DOHH2 (cell line): ENCODE data around the gene CNPPD1.

Source experiments
- H3F3A ChIP-seq: fragments of 200-600 bp; sonication (generic), shearing (Covaris generic); 2 replicates; pipeline ENCODE4 v1.6.0; 2016; ENCODE audit warnings: antibody characterized with exemption, mild to moderate bottlenecking; ENCODE audit not compliant: control insufficient read depth, insufficient read depth
- H3K27ac ChIP-seq: fragments of 200-600 bp; sonication (generic); 2 replicates; pipeline ENCODE4 v1.5.1; 2014; ENCODE audit warnings: low read depth, mild to moderate bottlenecking, low read length, moderate library complexity
- H3K27me3 ChIP-seq: fragments of 200-600 bp; sonication (generic); 2 replicates; pipeline ENCODE4 v1.6.1; 2014; ENCODE audit warnings: mild to moderate bottlenecking, low read length, mixed read lengths; ENCODE audit not compliant: control insufficient read depth
- H3K36me3 ChIP-seq: fragments of 200-600 bp; sonication (generic); 2 replicates; pipeline ENCODE4 v1.6.1; 2014; ENCODE audit warnings: mild to moderate bottlenecking, low read length, moderate library complexity, mixed read lengths; ENCODE audit not compliant: control insufficient read depth
- H3K4me1 ChIP-seq: fragments of 200-600 bp; sonication (generic); 2 replicates; pipeline ENCODE4 v1.6.1; 2014; ENCODE audit warnings: mild to moderate bottlenecking, low read length, mixed read lengths; ENCODE audit not compliant: control insufficient read depth
- H3K4me2 ChIP-seq: fragments of 200-600 bp; sonication (generic); 2 replicates; pipeline ENCODE4 v1.6.0; 2014; ENCODE audit warnings: mild to moderate bottlenecking, low read length, moderate library complexity
- H3K4me3 ChIP-seq: fragments of 200-600 bp; sonication (generic); 2 replicates; pipeline ENCODE4 v1.5.1; 2014; ENCODE audit warnings: mild to moderate bottlenecking, low read length, mixed read lengths
- H3K79me2 ChIP-seq: fragments of 200-600 bp; sonication (generic); 2 replicates; pipeline ENCODE4 v1.6.1; 2014; ENCODE audit warnings: mild to moderate bottlenecking, low read length, mixed read lengths; ENCODE audit not compliant: control insufficient read depth
- H3K9me2 ChIP-seq: fragments of 200-600 bp; sonication (generic); replicated peaks from 2 replicates; pipeline ENCODE4 v1.6.1; 2014; ENCODE audit warnings: mild to moderate bottlenecking, low read length, mixed read lengths; ENCODE audit not compliant: control insufficient read depth
- H3K9me3 ChIP-seq: fragments of 200-600 bp; sonication (generic); 2 replicates; pipeline ENCODE4 v1.6.1; 2014; ENCODE audit warnings: antibody characterized with exemption, low read length, mixed read lengths; ENCODE audit not compliant: control insufficient read depth, insufficient read depth
- H4K20me1 ChIP-seq: fragments of 200-600 bp; sonication (generic); 2 replicates; pipeline ENCODE4 v1.6.0; 2014; ENCODE audit warnings: low read depth, mild to moderate bottlenecking, antibody characterized with exemption, low read length, moderate library complexity; ENCODE audit not compliant: control insufficient read depth, insufficient read depth
- EZH2phosphoT487 ChIP-seq: fragments of 200-600 bp; sonication (generic); IDR thresholded peaks from 2 replicates; pipeline ENCODE4 v1.6.1; 2017; ENCODE audit warnings: borderline replicate concordance, mild to moderate bottlenecking, antibody characterized with exemption, low read length, moderate library complexity, mixed read lengths
- TF ChIP-seq, protein P1 (sequence below): fragments of 200-600 bp; sonication (generic); IDR thresholded peaks from one replicate; pipeline ENCODE4 v1.5.1; 2014; ENCODE audit warnings: antibody characterized with exemption, mild to moderate bottlenecking, low read depth, low read length; ENCODE audit not compliant: poor library complexity, severe bottlenecking

CNPPD1 gene

GRCh38 chr2:219176818-219177551 is at the start of gene CNPPD1:
TSS of gene CNPPD1 (minus strand) at chr2:219176925. CDS start at chr2:219176828, 97 bp downstream.
- H3K36me3 ChIP-seq: peaks cover 73% of the 10 kb centered on the region
- H4K20me1 ChIP-seq: 0 out of 2 replicates have a peak, but pooled peaks cover 5% of the 10 kb centered on the region
- H3K4me3 ChIP-seq: peak within 1 kb of the TSS; percentile 96
- TF ChIP-seq EZH2phosphoT487: no peak
- TF ChIP-seq, protein P1, sequence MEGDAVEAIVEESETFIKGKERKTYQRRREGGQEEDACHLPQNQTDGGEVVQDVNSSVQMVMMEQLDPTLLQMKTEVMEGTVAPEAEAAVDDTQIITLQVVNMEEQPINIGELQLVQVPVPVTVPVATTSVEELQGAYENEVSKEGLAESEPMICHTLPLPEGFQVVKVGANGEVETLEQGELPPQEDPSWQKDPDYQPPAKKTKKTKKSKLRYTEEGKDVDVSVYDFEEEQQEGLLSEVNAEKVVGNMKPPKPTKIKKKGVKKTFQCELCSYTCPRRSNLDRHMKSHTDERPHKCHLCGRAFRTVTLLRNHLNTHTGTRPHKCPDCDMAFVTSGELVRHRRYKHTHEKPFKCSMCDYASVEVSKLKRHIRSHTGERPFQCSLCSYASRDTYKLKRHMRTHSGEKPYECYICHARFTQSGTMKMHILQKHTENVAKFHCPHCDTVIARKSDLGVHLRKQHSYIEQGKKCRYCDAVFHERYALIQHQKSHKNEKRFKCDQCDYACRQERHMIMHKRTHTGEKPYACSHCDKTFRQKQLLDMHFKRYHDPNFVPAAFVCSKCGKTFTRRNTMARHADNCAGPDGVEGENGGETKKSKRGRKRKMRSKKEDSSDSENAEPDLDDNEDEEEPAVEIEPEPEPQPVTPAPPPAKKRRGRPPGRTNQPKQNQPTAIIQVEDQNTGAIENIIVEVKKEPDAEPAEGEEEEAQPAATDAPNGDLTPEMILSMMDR: no peak
- H3F3A ChIP-seq: peaks cover 14% of the 10 kb centered on the region
- peak within 1 kb of the TSS; percentile 95 for H3K4me2 ChIP-seq
- H3K79me2 ChIP-seq: peaks cover 42% of the 10 kb centered on the region
- H3K9me2 ChIP-seq: no peaks in the 10 kb centered on the region
- no peaks in the 10 kb centered on the region for H3K27me3 ChIP-seq
- peaks cover 28% of the 10 kb centered on the region for H3K4me1 ChIP-seq
- H3K27ac ChIP-seq: peak within 1 kb of the TSS; percentile 99
- no peaks in the 10 kb centered on the region for H3K9me3 ChIP-seq

- Histone ChIP-seq H3K79me2 (peaks cover 29% of the 10 kb centered on the region), H3K36me3 (peaks cover 68% of the 10 kb centered on the region), H3K4me1 (peaks cover 12% of the 10 kb centered on the region), H3K27me3 (no peaks in the 10 kb centered on the region), H3K9me3 (no peaks in the 10 kb centered on the region), H3K4me2 (no peak overlapping the region), H3K27ac (no peak overlapping the region), H3K4me3 (no peak overlapping the region), H3F3A (no peaks in the 10 kb centered on the region), H3K9me2 (no peaks in the 10 kb centered on the region), H4K20me1 (no peaks in the 10 kb centered on the region)
- no peak for TF ChIP-seq EZH2phosphoT487
- TF ChIP-seq, protein P1: no peak
These were observed 48.6 kb upstream of the CNPPD1 start for GRCh38 chr2:219225350-219225749.

GRCh38 chr2:219223831-219224610 is 47.3 kb upstream of the CNPPD1 start:
- H3K79me2 ChIP-seq: peaks cover 21% of the 10 kb centered on the region
- H3K4me3 ChIP-seq: no peak overlapping the region
- H3K4me1 ChIP-seq: peaks cover 16% of the 10 kb centered on the region
- no peaks in the 10 kb centered on the region for H3K9me3 ChIP-seq
- H3K36me3 ChIP-seq: peaks cover 78% of the 10 kb centered on the region
- no peak overlapping the region for H3K4me2 ChIP-seq
- H3F3A ChIP-seq: no peaks in the 10 kb centered on the region
- no peaks in the 10 kb centered on the region for H4K20me1 ChIP-seq
- H3K27ac ChIP-seq: no peak overlapping the region
- H3K9me2 ChIP-seq: no peaks in the 10 kb centered on the region
- no peaks in the 10 kb centered on the region for H3K27me3 ChIP-seq
- TF ChIP-seq, protein P1: no peak
- no peak for TF ChIP-seq EZH2phosphoT487
